ENCODE measurements around the gene SRMS.

Gene SRMS

DNA sequence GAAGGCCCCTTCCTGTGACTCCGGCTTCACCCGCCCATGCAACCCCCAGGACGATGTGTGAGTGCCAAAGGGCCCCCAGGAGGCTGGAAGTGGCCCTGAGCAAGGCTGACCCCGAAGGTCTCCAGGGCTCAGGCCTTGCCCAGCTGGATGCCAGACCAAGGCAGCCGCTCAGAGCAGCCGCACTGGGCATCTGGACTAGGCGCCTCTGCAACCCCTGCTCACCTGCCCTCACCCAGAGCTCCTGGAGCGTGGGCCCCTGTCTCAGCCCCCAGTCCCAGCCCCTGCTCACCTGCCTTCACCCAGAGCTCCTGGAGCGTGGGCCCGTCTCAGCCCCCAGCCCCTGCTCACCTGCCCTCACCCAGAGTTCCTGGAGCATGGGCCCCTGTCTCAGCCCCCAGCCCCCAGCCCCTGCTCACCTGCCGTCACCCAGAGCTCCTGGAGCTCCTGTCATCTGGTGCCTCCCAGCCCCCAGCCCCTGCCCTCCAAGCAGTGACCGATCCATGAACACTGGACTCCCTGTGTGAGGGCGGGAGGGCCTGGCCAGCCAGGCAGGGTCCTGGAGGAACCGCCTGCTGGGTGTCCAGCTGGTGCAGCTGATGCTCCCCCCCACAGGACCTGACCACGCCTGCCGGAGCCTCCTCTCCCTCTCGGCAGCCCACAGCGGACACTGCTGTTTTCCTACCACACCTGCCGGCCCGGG, 1.1 kb downstream of the SRMS start:
- Histone ChIP-seq H3K9me3 (ENCODE audit: insufficient read depth, low read depth, low read length) (no peaks in the 10 kb centered on the region), H3K79me2 (ENCODE audit: insufficient read depth, low read length) (no peaks in the 10 kb centered on the region), H3K27me3 (ENCODE audit: insufficient read depth, low read length, poor library complexity, severe bottlenecking) (no peaks in the 10 kb centered on the region), H3F3A (ENCODE audit: low read depth) (no peaks in the 10 kb centered on the region), H3K4me2 (ENCODE audit: low read depth, low read length, poor library complexity, severe bottlenecking) (no peak overlapping the region), H4K20me1 (ENCODE audit: insufficient read depth, low read length, poor library complexity, severe bottlenecking) (no peaks in the 10 kb centered on the region), H3K9ac (ENCODE audit: low read depth, low read length, poor library complexity, severe bottlenecking) (no peak overlapping the region), H3K36me3 (ENCODE audit: insufficient read depth, low read length) (no peaks in the 10 kb centered on the region), H3K4me3 (ENCODE audit: low read length, poor library complexity, severe bottlenecking) (no peak overlapping the region), H2AFZ (ENCODE audit: low read length) (no peak overlapping the region), H3K9me2 (replicated peaks; ENCODE audit: low read depth, low read length) (no peaks in the 10 kb centered on the region), H3K4me1 (ENCODE audit: insufficient read depth, low read length, poor library complexity, severe bottlenecking) (peaks cover 5% of the 10 kb centered on the region)
- TF ChIP-seq EZH2phosphoT487 (IDR thresholded peaks at IDR 0.05; ENCODE audit: borderline replicate concordance): no peak
- TF ChIP-seq, protein P1, sequence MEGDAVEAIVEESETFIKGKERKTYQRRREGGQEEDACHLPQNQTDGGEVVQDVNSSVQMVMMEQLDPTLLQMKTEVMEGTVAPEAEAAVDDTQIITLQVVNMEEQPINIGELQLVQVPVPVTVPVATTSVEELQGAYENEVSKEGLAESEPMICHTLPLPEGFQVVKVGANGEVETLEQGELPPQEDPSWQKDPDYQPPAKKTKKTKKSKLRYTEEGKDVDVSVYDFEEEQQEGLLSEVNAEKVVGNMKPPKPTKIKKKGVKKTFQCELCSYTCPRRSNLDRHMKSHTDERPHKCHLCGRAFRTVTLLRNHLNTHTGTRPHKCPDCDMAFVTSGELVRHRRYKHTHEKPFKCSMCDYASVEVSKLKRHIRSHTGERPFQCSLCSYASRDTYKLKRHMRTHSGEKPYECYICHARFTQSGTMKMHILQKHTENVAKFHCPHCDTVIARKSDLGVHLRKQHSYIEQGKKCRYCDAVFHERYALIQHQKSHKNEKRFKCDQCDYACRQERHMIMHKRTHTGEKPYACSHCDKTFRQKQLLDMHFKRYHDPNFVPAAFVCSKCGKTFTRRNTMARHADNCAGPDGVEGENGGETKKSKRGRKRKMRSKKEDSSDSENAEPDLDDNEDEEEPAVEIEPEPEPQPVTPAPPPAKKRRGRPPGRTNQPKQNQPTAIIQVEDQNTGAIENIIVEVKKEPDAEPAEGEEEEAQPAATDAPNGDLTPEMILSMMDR (conservative IDR thresholded peaks at IDR 0.05; ENCODE audit: low read length): no peak

GRCh38 chr20:63545814-63546213, 1.7 kb downstream of the SRMS start:
- H4K20me1 ChIP-seq (ENCODE audit: insufficient read depth, low read length, poor library complexity, severe bottlenecking): no peaks in the 10 kb centered on the region
- no peaks in the 10 kb centered on the region for H3K9me2 ChIP-seq (replicated peaks; ENCODE audit: low read depth, low read length)
- TF ChIP-seq EZH2phosphoT487 (IDR thresholded peaks at IDR 0.05; ENCODE audit: borderline replicate concordance): no peak
- TF ChIP-seq, protein P1 (conservative IDR thresholded peaks at IDR 0.05; ENCODE audit: low read length): no peak
- H3K4me1 ChIP-seq (ENCODE audit: insufficient read depth, low read length, poor library complexity, severe bottlenecking): peaks cover 2% of the 10 kb centered on the region
- no peaks in the 10 kb centered on the region for H3K36me3 ChIP-seq (ENCODE audit: insufficient read depth, low read length)
- H3K4me3 ChIP-seq (ENCODE audit: low read length, poor library complexity, severe bottlenecking): no peak overlapping the region
- H2AFZ ChIP-seq (ENCODE audit: low read length): no peak overlapping the region
- H3F3A ChIP-seq (ENCODE audit: low read depth): no peaks in the 10 kb centered on the region
- H3K27me3 ChIP-seq (ENCODE audit: insufficient read depth, low read length, poor library complexity, severe bottlenecking): no peaks in the 10 kb centered on the region
- no peak overlapping the region for H3K4me2 ChIP-seq (ENCODE audit: low read depth, low read length, poor library complexity, severe bottlenecking)
- H3K9me3 ChIP-seq (ENCODE audit: insufficient read depth, low read depth, low read length): no peaks in the 10 kb centered on the region
- H3K79me2 ChIP-seq (ENCODE audit: insufficient read depth, low read length): no peaks in the 10 kb centered on the region
- H3K9ac ChIP-seq (ENCODE audit: low read depth, low read length, poor library complexity, severe bottlenecking): no peak overlapping the region

DNA sequence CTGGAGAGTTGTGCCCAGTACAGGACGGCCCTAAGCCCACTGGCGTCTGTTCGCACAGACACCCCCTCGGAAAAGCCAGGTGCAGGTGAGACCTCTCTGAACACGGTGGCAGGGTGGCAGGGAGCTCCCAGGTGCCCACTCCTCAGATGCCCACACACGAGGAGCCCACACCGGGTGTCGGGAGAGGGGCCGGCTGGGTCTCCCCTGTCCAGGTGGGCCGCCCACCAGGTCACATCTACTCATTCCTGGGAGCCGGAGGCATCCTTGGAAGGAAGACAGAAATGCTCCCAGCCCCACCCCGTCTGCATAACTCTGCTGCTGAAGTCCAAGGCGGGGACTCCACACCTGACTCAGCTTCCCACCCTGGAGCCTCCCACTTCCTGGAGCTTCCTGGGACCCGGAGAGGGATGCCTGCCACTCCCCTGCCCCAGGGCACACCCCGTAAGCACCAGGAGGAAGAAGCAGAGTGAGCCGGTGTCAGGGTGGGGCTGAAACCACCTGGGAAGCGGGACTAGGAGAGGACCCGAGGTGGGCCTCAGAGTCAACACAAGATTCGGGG, 2.5 kb downstream of the SRMS start:
- H3K4me1 ChIP-seq (ENCODE audit: insufficient read depth, low read length, poor library complexity, severe bottlenecking): no peaks in the 10 kb centered on the region
- no peaks in the 10 kb centered on the region for H3K9me3 ChIP-seq (ENCODE audit: insufficient read depth, low read depth, low read length)
- H3K79me2 ChIP-seq (ENCODE audit: insufficient read depth, low read length): no peaks in the 10 kb centered on the region
- H3K9ac ChIP-seq (ENCODE audit: low read depth, low read length, poor library complexity, severe bottlenecking): no peak overlapping the region
- TF ChIP-seq, protein P1 (conservative IDR thresholded peaks at IDR 0.05; ENCODE audit: low read length): no peak
- TF ChIP-seq EZH2phosphoT487 (IDR thresholded peaks at IDR 0.05; ENCODE audit: borderline replicate concordance): no peak
- no peaks in the 10 kb centered on the region for H4K20me1 ChIP-seq (ENCODE audit: insufficient read depth, low read length, poor library complexity, severe bottlenecking)
- H3K27me3 ChIP-seq (ENCODE audit: insufficient read depth, low read length, poor library complexity, severe bottlenecking): no peaks in the 10 kb centered on the region
- H3K4me2 ChIP-seq (ENCODE audit: low read depth, low read length, poor library complexity, severe bottlenecking): no peak overlapping the region
- H2AFZ ChIP-seq (ENCODE audit: low read length): no peak overlapping the region
- no peaks in the 10 kb centered on the region for H3F3A ChIP-seq (ENCODE audit: low read depth)
- no peak overlapping the region for H3K4me3 ChIP-seq (ENCODE audit: low read length, poor library complexity, severe bottlenecking)
- H3K36me3 ChIP-seq (ENCODE audit: insufficient read depth, low read length): no peaks in the 10 kb centered on the region
- no peaks in the 10 kb centered on the region for H3K9me2 ChIP-seq (replicated peaks; ENCODE audit: low read depth, low read length)

Data from Loucy (cell line).